SH-SY5Y (cell line): ENCODE data around the gene CPZ.

Experiments used
- GATA2 ChIP-seq: IDR thresholded peaks from 2 replicates; pipeline ENCODE4 v1.6.1; 2011; ENCODE audit warnings: mild to moderate bottlenecking, low read depth, low read length
- GATA3 ChIP-seq: IDR thresholded peaks from 2 replicates; pipeline ENCODE4 v1.6.1; 2011; ENCODE audit warnings: low read depth, mild to moderate bottlenecking, low read length, moderate library complexity

DNA sequence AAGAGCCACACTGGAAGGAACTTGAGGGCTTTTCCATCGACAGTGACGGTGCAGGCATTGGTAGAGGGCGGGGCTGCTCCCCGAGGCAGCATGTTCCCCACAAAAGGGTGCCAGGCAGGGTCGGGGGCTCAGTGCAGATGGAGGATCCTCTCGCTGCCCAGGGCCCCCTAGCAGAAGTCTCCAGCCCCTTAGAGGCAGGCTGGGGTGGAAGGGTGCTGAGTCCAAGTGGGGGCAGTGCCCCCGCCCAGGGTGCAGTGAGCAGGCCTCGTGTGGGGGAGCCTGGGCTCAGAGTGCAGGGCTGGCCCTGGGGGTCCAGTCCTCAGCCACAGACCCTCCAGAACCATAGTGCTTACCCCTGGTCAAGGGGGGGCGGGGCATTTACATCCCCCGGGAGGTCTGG is 9.0 kb downstream of the CPZ start:
- no peak for TF ChIP-seq GATA3
- no peak for TF ChIP-seq GATA2
